Measurements from ENCODE around the gene RAB6C.
"Not testable (repeated sequence)": the region's sequence is repeated elsewhere in the genome, so short reads cannot be mapped to it uniquely, and the experiment has no call there.

The RAB6C gene

DNA sequence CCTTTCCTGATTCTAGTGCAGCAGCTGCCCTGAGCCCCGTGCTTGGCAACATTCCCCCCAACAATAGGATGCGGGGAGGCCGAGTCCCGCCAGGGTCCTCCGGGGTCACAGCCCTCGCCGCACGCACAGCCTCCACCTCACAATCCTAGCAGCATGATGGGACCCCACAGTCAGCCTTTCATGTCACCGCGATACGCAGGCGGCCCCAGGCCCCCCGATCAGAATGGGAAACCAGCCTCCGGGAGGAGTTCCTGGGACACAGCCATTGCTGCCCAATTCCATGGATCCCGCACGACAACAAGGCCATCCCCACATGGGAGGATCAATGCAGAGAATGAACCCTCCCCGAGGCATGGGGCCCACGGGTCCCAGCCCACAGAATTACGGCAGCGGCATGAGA is 13.7 kb downstream of the RAB6C start:
- FAIRE-seq; DNase-seq (ENCODE audit: low spot score): not testable (repeated sequence)

DNA sequence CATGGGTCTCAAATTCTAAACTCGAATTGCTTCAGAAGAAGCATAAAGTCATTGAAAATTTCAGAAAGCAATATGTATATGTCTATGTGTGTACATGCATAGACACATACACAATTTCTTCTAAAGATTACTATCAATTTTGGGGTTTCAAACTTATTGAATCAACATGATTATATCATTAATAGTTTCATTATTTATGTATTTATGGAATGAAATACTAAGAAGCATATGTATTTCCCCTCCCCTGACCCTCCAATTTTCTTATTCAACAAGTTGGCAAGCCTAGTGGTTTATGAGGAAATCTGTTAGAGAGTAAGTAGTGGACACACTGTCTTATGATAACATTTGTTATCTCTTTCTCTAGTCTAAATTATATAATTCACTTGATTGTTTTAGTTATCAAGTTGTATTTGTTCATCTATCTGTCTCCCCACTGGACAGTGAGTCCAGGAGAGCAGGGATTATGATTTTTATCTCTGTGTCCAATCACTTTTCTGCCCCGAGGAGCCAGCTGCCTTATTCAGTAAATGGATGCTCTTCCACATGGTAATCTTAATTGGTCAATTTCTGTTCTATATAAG is 17.3 kb downstream of the RAB6C start:
- FAIRE-seq; DNase-seq (ENCODE audit: low spot score): not testable (repeated sequence)

DNA sequence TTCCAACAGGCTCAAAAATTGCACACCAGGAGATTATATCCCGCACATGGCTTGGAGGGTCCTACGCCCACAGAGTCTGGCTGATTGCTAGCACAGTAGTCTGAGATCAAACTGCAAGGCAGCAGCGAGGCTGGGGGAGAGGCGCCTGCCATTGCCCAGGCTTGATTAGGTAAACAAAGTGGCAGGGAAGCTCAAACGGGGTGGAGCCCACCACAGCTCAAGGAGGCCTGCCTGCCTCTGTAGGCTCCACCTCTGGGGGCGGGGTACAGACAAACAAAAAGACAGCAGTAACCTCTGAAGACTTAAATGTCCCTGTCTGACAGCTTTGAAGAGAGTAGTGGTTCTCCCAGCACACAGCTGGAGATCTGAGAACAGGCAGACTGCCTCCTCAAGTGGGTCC is 19.3 kb downstream of the RAB6C start:
- FAIRE-seq: not testable (repeated sequence)

DNA sequence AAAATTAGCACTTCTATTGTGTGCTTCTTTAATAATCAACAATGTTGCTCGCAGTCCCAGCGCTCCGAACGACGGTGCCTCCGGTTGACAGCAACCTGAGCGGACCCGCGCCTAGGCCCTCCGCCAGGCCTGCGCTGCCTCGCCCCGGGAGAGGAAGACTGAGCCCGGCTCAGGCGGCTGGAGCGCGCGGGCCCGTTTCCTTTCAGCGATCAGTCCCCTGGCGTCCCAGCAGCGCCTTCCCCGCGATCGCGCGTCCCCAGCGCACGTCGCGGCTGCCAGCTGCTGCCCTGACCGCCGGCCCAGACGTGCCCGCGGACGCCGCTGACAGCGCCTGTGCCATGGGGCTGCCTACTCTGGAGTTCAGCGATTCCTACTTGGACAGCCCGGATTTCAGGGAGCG is 26.4 kb downstream of the RAB6C start:
- not testable (repeated sequence) for DNase-seq (ENCODE audit: low spot score); FAIRE-seq

More for the DNA sequence above, 19.3 kb downstream of the RAB6C start:
- not testable (repeated sequence) for DNase-seq (ENCODE audit: low spot score)

DNA sequence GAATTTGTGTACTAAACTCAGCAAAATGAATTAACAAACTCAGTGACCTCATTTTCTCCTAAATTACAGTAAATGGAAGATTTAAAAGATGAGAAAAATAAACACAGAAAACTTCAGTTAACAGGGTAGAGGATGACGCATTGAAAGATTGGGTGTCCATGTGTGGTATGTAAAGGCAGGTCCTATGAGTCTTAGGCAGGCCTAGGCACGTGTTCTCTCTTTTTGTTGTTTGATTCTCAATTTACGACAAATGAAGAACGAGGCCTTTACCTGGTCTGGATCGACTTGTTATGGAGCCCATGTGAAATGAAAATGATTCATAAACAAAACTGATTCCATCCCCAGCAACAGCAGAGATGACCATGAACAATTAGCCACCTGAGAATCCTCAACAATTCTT is 37.2 kb downstream of the RAB6C start:
- DNase-seq (ENCODE audit: low spot score); FAIRE-seq: not testable (repeated sequence)

DNA sequence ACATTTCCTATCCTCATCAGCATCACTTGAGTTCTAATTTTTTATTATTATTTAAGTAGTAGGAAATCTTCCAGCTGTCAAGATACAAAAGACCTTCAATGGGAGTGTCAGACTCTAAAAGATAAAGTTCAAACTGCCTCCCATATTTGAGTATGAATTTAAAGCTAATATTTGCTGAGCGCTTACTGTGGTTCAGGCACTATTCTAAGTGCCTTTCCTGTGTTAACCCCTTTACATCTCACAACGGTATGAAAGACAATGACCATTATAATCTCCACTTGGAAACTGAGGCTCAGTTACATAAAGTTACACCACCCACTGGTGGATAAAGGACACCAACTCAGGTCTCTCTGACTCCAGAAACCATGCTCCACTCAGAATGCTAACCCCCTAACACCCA is 39.9 kb downstream of the RAB6C start:
- FAIRE-seq: no peak
- DNase-seq (ENCODE audit: low spot score): no peak

DNA sequence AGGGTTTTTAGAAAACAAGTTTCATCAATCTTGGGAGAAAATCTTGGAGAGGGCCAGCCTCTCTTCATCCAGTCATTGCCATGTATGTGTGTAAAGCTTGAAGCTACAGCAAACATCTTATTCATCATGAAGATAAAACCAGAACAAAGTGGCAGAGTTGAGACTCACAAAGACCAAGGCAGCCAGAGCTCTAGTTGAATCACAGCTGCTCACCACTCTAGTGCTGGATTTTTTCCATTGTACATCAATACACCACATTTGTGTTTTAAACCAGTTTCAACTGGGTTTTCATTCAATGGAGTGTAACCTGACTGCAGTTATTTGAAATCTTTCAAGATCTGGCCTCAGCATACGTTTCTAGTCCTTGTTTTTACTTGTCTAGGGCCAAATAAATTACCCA is 40.6 kb downstream of the RAB6C start:
- not testable (repeated sequence) for DNase-seq (ENCODE audit: low spot score); FAIRE-seq

DNA sequence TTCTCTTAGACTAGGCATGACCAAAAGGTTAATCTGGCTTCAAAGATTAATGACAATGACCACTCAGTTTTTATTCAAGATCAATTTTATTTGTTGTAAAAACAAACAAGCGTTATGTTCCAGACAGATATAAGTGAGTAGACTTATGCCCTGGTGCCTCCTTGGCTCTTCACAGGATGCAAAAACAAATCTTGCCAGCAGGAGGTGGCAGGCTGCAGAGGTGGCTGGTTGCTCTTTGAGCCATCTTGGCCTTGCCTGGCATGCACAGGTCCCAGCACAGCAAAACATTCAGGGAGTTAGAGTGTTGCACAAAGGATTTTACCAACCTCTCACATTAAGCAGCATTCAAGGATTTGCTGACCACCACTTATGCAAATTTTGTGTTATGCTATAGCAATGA is 46.5 kb downstream of the RAB6C start:
- not testable (repeated sequence) for FAIRE-seq; DNase-seq (ENCODE audit: low spot score)

Measured in urothelium cell line (cell line).